ENCODE results near the gene GARIN3. TPM values are rescaled to one million over a fixed set of nuclear protein-coding genes. Genes with fewer than 3 reads are reported as not detected.
A peak's percentile ranks its signal among the peaks of the same experiment; 100 is the strongest.

The GARIN3 gene
- total RNA-seq, 2 donors from 2014 or later: not detected

DNA sequence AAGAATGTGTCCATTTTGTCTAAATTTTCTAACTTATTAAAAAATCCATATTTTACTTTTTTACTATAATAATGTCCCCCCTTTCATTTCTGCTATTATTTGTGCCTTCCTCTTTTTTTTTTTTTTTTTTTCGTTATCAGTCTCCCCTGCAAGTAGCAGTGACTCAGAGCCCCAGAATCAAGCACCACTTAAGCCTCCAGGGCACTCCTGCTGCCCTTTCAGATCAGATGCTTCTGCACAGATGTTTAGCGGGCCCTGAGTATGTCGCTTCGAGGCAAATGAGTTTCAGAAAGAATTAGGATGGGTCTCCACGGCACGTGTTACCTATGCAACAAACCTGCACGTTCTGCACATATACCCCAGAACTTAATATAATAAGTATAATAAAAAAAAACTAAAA is 35.1 kb downstream of the GARIN3 start:
- Histone ChIP-seq H3K27ac (no peak overlapping the region), H3K4me1 (peaks cover 0 to 4% of the 10 kb centered on the region in 2 donors), H3K4me3 (no peak overlapping the region), H3K36me3 (no peaks in the 10 kb centered on the region), H3K27me3 (no peaks in the 10 kb centered on the region), H3K9me3 (no peaks in the 10 kb centered on the region)
- no peak for DNase-seq (ENCODE audit: low spot score)
- TF ChIP-seq, protein P1, sequence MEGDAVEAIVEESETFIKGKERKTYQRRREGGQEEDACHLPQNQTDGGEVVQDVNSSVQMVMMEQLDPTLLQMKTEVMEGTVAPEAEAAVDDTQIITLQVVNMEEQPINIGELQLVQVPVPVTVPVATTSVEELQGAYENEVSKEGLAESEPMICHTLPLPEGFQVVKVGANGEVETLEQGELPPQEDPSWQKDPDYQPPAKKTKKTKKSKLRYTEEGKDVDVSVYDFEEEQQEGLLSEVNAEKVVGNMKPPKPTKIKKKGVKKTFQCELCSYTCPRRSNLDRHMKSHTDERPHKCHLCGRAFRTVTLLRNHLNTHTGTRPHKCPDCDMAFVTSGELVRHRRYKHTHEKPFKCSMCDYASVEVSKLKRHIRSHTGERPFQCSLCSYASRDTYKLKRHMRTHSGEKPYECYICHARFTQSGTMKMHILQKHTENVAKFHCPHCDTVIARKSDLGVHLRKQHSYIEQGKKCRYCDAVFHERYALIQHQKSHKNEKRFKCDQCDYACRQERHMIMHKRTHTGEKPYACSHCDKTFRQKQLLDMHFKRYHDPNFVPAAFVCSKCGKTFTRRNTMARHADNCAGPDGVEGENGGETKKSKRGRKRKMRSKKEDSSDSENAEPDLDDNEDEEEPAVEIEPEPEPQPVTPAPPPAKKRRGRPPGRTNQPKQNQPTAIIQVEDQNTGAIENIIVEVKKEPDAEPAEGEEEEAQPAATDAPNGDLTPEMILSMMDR (IDR thresholded peaks at IDR 0.05): no peak

DNA sequence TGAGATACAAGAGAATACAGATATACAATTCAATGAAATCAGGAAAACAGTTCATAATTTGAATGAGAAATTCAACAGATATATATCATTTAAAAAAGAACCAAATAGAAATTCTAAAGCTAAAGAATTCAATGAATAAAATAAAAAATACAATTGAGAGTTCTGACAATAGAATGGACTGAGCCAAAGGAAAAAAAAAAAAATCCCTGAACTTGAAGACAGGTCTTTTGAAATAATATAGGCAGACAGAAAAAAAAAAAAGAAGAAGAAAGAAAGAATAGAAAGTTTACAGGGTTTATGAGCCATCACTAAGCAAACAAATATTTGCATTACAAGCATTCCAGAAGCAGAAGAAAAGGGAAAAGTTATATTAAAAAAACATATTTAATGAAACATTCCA is 44.4 kb downstream of the GARIN3 start:
- DNase-seq (ENCODE audit: low spot score): no peak
- Histone ChIP-seq H3K27me3 (no peaks in the 10 kb centered on the region), H3K27ac (no peak overlapping the region), H3K9me3 (peaks cover 0 to 15% of the 10 kb centered on the region in 2 donors), H3K36me3 (no peaks in the 10 kb centered on the region), H3K4me1 (no peaks in the 10 kb centered on the region), H3K4me3 (no peak overlapping the region)
- TF ChIP-seq, protein P1 (IDR thresholded peaks at IDR 0.05): no peak

DNA sequence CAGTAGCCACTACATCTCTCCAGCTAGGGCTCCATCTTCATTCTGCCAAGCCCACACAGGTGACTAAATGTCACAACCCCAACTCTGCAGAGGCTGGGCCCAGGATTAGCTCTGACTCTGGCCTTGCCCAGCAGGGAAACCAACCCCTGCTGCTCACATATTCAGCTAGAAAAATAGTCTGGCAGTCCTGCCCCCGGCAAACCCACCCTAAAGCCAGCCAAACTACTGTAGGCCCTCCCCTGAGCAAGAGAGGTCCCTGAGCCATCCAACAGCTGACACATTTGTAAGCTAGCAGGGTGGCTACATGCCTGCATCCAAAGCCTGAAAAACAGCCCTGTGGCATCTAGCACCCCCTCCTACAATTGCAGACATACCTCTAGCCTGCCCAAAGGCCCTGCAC is 46.0 kb downstream of the GARIN3 start:
- TF ChIP-seq, protein P1 (IDR thresholded peaks at IDR 0.05): no peak
- no peak overlapping the region for H3K4me3 ChIP-seq
- H3K27me3 ChIP-seq: no peaks in the 10 kb centered on the region
- no peaks in the 10 kb centered on the region for H3K36me3 ChIP-seq
- H3K9me3 ChIP-seq: peaks cover 0 to 15% of the 10 kb centered on the region in 2 donors
- no peak for DNase-seq (ENCODE audit: low spot score)
- H3K4me1 ChIP-seq: peaks cover 0 to 6% of the 10 kb centered on the region in 2 donors
- H3K27ac ChIP-seq: no peak overlapping the region

DNA sequence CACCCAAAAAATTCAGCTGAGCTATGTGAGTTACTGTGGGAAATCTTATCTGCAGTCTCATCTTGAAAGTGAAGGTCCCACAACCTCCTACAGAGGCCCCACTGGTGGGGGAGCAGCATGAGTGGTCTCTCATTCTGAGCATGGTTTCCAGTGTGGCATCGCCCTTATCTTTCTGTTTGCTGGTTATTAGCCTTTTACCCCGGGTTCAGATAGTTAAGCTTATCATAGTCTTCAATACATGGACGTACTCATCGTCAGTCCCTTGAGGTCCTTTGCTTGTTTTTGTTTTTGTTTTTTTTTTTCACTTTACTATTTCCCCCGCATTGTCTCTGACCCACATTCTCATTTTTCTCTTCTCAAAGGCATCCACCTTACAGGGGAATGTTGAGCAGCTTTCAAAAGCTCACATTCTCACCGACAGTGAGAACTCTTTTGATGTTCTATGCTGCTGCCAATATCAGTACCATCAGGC is 49.5 kb downstream of the GARIN3 start:
- Histone ChIP-seq H3K9me3 (peaks cover 0 to 5% of the 10 kb centered on the region in 2 donors), H3K4me1 (peaks cover 0 to 12% of the 10 kb centered on the region in 2 donors), H3K4me3 (no peak overlapping the region), H3K36me3 (no peaks in the 10 kb centered on the region), H3K27me3 (no peaks in the 10 kb centered on the region), H3K27ac (no peak overlapping the region)
- TF ChIP-seq, protein P1 (IDR thresholded peaks at IDR 0.05): no peak
- DNase-seq (ENCODE audit: low spot score): no peak

DNA sequence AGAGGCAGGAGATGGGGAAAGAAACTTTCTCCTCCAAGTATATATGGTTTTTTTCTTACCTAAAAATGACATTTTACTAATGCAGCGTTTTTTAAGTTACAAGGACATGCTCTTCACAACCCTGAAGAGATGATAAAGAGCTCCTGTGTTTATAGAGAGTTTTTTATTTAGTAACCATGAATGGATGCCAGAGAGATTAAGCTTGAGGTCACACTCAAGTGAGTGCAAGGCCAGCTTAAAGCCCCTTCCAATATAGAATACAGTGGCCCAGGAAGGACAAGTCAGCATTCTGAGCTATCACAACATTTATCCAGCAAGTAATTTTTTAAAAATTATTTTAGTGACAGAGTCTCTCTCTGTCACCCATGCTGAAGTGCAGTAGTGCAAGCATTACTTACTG is 50.6 kb downstream of the GARIN3 start:
- DNase-seq (ENCODE audit: low spot score): no peak
- peak overlapping the region; percentile 35 to 65 for H3K27ac ChIP-seq
- H3K4me3 ChIP-seq: no peak overlapping the region

More for the DNA sequence above, 50.6 kb downstream of the GARIN3 start:
- no peaks in the 10 kb centered on the region for H3K9me3 ChIP-seq
- peaks cover 0 to 12% of the 10 kb centered on the region in 2 donors for H3K4me1 ChIP-seq
- TF ChIP-seq, protein P1 (IDR thresholded peaks at IDR 0.05): no peak
- no peaks in the 10 kb centered on the region for H3K27me3 ChIP-seq
- no peaks in the 10 kb centered on the region for H3K36me3 ChIP-seq

All from right atrium auricular region (tissue), 2 donors.